IPS-15b (cell line): Measurements from ENCODE around the gene OR2V2.
"Not testable (repeated sequence)": the region's sequence is repeated elsewhere in the genome, so short reads cannot be mapped to it uniquely, and the experiment has no call there.

ENCODE experiments used
- H3K27me3 ChIP-seq: one replicate; pipeline ENCODE4 v1.6.1; 2013; ENCODE audit warnings: low read length; ENCODE audit not compliant: control insufficient read depth, insufficient read depth
- H3K36me3 ChIP-seq: one replicate; pipeline ENCODE4 v1.6.1; 2013; ENCODE audit warnings: low read length; ENCODE audit not compliant: control insufficient read depth, insufficient read depth
- H3K4me1 ChIP-seq: one replicate; pipeline ENCODE4 v1.6.1; 2013; ENCODE audit warnings: mild to moderate bottlenecking, low read length; ENCODE audit not compliant: control insufficient read depth, insufficient read depth
- H3K4me3 ChIP-seq: one replicate; pipeline ENCODE4 v1.5.1; 2013; ENCODE audit warnings: low read depth, low read length
- H3K9ac ChIP-seq: one replicate; pipeline ENCODE4 v1.6.1; 2013; ENCODE audit warnings: low read depth, mild to moderate bottlenecking, low read length
- H3K9me3 ChIP-seq: one replicate; pipeline ENCODE4 v1.6.1; 2013; ENCODE audit warnings: mild to moderate bottlenecking, low read length; ENCODE audit not compliant: control insufficient read depth, insufficient read depth

Gene OR2V2, protein sequence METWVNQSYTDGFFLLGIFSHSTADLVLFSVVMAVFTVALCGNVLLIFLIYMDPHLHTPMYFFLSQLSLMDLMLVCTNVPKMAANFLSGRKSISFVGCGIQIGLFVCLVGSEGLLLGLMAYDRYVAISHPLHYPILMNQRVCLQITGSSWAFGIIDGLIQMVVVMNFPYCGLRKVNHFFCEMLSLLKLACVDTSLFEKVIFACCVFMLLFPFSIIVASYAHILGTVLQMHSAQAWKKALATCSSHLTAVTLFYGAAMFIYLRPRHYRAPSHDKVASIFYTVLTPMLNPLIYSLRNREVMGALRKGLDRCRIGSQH

DNA sequence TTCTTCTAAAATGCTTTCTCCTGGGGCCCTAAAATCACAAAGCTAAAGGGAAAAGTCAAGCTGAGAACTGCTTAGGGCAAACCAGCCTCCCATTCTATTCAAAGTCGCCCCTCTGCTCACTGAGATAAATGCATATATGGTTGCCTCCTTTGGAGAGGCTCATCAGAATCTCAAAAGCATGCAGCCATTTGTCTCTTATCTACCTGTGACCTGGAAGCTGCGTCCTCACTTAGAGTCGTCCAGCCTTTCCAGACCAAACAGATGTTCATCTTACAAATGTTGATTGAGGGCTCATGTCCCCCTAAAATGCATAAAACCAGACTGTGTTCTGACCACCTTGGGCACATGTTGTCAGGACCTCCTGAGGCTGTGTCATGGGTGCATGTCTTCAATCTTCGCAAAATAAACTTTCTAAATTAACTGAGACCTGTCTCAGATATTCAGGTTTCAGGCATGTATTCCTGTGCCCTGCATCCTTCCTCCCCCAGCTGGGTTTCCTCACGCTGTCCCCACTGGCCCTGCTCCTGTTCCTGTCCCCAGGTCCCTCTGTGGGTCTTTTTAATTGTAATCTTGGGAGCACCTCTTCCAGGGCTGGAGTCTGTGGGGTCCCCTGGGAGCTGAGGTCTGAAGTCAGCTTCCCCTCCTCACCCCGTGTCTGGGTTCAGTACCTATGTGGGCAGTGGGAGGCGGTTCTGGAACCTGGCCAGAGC is at the start of gene OR2V2:
Gene OR2V2, plus strand, starts transcription at position 660 of the 710 bp plus-strand sequence. CDS start 7,357 bp downstream, outside the sequence.
- not testable (repeated sequence) for H3K4me1 ChIP-seq, H3K4me3 ChIP-seq, H3K27me3 ChIP-seq, H3K36me3 ChIP-seq, H3K9me3 ChIP-seq, H3K9ac ChIP-seq

GRCh38 chr5:181097759-181098491 is 49.5 kb upstream of the OR2V2 start:
- H3K4me1 ChIP-seq, H3K9ac ChIP-seq, H3K4me3 ChIP-seq, H3K9me3 ChIP-seq, H3K36me3 ChIP-seq: not testable (repeated sequence)
- H3K27me3 ChIP-seq = peaks cover 19% of the 10 kb centered on the region

DNA sequence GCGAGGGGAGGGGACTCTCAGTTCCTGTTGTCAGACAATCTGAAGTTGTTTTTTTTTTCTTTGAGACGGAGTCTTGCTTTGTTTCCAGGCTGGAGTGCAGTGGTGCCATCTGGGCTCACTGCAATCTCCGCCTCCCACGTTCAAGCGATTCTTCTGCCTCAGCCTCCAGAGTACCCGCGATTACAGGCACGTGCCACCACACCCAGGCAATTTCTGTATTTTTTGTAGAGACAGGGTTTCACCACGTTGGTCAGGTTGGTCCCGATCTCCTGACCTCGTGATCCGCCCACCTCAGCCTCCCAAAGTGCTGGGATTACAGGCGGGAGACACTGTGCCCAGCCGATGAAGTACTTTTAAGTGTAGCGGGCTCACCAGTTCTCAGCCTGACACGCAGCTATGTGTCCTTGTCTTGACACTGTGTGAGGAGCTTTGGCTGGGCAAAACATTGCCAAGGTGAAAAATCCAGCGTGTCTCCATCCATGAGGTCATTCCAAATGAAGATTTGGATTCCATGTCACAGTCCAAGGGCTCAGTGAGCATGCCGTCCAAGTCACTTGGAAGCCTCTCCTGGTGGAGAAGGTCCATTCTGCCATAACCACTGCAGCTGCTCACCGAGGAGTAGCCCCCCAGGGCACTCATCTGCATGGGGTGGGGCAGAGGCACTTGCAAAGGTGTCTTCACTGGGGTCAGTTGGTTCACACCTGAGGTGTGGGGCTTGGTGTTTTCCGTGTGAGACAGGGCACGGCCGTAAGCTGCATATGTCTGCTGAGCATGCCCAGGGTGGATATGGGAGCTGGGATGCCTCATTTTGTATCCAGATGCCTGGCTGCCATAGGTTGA is 48.4 kb upstream of the OR2V2 start:
- H3K4me3 ChIP-seq = peak overlapping the region; percentile 24
- no peaks in the 10 kb centered on the region for H3K4me1 ChIP-seq
- H3K9me3 ChIP-seq = no peaks in the 10 kb centered on the region
- H3K27me3 ChIP-seq = peaks cover 20% of the 10 kb centered on the region
- H3K36me3 ChIP-seq = no peaks in the 10 kb centered on the region
- no peak overlapping the region for H3K9ac ChIP-seq

DNA sequence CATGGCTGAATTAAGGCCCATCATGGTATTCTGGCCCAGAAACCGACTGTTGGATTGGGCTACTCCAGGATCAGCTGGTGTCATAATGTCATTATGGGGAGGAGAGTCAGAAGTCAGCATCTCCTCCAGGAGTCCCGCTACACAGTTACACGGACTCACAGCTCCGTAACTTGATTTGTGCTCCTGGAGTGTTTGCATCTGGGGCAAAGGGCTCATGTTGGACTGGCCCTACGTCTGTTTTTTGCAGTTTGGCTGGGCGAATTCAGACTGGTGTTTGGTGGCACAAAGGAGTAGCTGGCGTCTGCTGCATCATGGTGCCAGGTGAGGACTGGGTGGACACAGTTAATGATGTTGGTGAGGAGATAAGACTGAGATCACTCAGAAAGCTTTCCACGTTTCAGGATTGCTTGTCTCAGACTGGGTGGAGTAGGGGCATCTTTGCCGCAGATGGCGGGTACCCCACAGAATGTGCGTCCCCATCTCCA is 47.7 kb upstream of the OR2V2 start:
- no peaks in the 10 kb centered on the region for H3K4me1 ChIP-seq
- H3K9me3 ChIP-seq = no peaks in the 10 kb centered on the region
- H3K9ac ChIP-seq = no peak overlapping the region
- peaks cover 27% of the 10 kb centered on the region for H3K27me3 ChIP-seq
- H3K36me3 ChIP-seq = no peaks in the 10 kb centered on the region
- peak overlapping the region; percentile 30 for H3K4me3 ChIP-seq

DNA sequence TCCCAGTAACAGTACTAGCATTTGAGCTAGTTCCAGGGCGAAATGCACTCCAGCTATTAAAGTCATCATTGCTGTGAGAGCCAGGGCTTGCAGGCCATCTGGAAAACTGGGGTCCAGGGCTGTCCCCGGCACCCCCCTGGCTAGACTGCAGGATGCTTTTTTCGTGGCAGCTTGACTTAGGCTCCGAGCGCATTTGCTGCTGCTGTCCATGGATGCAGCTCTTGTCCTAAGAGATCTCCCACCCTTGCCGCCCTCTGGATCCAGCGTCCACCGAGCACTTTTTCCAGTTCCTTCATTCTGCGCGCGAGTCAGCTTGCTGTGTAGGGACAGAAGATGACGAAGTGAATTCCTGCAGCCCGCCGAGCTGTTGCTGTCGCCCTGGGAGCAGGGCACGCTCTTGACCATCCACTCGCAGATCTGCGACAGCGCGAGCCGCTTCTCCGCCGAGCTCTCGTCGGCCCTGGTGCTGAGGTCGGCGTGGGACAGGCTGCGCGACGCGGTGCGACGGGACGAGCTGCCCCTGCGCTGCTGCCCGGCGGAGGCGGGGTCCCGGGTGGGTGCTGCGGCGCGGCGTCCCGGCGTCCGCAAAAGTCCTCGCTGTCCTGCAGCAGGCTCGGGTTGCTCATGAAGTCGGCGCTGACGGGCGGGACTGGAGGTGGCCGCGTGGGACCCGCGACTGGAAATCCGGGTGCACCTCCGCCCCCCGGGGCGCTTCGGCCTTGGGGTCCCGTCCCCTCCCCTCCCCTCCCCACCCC is 47.1 kb upstream of the OR2V2 start:
- Histone ChIP-seq H3K4me1 (peaks cover 2% of the 10 kb centered on the region), H3K27me3 (peaks cover 31% of the 10 kb centered on the region), H3K9ac (no peak overlapping the region), H3K9me3 (no peaks in the 10 kb centered on the region), H3K4me3 (peak overlapping the region; percentile 53), H3K36me3 (no peaks in the 10 kb centered on the region)

DNA sequence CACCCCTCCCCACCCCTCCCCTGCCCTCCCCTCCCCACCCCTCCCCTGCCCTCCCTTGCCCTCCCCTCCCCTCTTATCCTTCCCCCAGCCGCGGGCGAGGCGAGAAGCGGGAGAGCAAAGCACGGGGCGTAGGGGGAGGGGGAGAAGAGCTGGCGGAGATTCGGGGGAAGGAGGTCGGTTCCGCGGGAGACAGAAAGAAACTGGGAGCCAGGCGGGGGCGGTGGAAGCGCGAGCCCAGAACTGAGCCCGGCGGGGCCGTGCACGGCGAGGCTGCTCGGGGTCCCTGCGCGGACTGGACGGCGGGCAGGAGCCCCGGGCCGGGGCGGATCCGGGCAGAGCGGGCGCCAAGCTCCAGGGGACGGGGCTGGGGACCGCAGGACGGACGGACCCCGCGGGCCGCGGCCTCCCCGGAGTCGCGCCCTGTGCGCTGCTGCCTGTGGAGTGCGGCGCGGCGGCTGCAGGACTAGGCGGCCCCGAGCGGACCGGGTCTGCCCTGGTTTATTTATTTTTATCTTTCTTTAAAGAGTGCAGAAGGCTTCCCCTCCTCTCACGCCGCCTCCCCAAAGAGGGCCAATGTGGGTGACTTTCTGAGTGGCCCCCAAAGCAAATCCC is 46.2 kb upstream of the OR2V2 start:
- H3K9ac ChIP-seq, H3K4me1 ChIP-seq, H3K9me3 ChIP-seq, H3K36me3 ChIP-seq: not testable (repeated sequence)
- Histone ChIP-seq H3K4me3 (peak overlapping the region; percentile 35), H3K27me3 (peaks cover 39% of the 10 kb centered on the region)

DNA sequence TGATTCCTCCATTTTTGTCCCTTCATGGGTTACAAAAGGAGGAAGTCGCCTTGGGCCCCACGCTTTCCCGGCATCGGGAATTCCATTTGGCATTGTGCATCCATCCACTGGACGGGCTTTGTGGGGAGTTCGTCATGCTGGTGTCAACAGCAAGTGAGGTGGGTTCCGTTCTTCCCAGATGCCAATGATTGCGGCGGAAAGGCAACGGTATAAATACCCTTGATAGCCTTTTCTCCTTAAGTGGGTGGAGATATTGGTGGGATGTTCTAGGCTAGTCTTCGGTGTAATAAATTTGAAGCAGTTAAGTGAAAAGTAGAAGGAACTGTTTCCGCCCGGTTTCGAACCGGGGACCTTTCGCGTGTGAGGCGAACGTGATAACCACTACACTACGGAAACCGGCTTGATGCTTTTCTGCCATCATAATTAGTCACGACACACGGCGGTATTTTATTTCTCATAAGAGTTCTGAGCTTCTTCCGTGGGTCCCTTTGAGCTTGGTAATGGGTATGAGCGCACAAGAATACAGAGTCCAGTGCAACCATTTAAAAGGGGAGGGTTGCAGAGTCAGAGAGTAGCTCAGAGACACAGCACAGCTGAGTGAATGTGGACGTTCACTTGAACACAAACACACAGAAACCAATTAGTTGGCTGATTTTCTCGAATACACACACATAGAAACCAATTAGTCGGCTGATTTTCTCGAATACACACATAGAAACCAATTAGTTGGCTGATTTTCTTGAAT is 45.3 kb upstream of the OR2V2 start:
- not testable (repeated sequence) for H3K4me1 ChIP-seq, H3K36me3 ChIP-seq, H3K4me3 ChIP-seq, H3K9me3 ChIP-seq, H3K9ac ChIP-seq
- H3K27me3 ChIP-seq = peaks cover 40% of the 10 kb centered on the region

DNA sequence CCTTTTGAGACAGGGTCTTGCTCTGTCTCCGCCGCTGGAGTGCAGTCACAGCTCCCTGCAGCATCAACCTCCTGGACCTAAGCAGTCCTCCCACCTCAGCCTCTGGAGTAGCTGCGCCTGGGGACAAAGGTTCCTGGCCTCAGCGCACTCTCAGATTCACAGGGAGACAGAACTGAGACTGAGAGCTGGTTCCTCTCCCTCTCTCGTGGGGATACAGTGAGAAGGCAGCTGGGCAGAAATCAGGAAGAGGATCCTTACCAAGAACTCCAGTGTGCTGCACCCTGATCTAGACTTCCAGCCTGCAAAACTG is 43.2 kb upstream of the OR2V2 start:
- H3K4me3 ChIP-seq = peak overlapping the region; percentile 52
- peaks cover 43% of the 10 kb centered on the region for H3K27me3 ChIP-seq
- not testable (repeated sequence) for H3K4me1 ChIP-seq, H3K9ac ChIP-seq, H3K36me3 ChIP-seq, H3K9me3 ChIP-seq

- H3K4me1 ChIP-seq, H3K9ac ChIP-seq, H3K36me3 ChIP-seq, H3K9me3 ChIP-seq: not testable (repeated sequence)
- peaks cover 38% of the 10 kb centered on the region for H3K27me3 ChIP-seq
- H3K4me3 ChIP-seq = peak overlapping the region; percentile 52
These were observed 42.6 kb upstream of the OR2V2 start for GRCh38 chr5:181104606-181105390.
